NB4 (cell line): ENCODE results near the gene ADGRG1.

Experiments
- POLR2A ChIP-seq: IDR thresholded peaks from 2 replicates; pipeline ENCODE4 v1.6.1; 2011; ENCODE audit warnings: mild to moderate bottlenecking; ENCODE audit not compliant: insufficient read length; ENCODE audit errors: extremely low read depth
- TF ChIP-seq, protein P1 (sequence below): IDR thresholded peaks from one replicate; pipeline ENCODE4 v1.5.1; 2012; ENCODE audit warnings: low read depth, low read length
- TF ChIP-seq, protein P2 (sequence below): IDR thresholded peaks from 2 replicates; pipeline ENCODE4 v1.6.1; 2011; ENCODE audit warnings: low read depth, low read length

GRCh38 chr16:57640185-57640584 is 11.8 kb downstream of the ADGRG1 start:
- no peak for TF ChIP-seq POLR2A
- TF ChIP-seq, protein P1, sequence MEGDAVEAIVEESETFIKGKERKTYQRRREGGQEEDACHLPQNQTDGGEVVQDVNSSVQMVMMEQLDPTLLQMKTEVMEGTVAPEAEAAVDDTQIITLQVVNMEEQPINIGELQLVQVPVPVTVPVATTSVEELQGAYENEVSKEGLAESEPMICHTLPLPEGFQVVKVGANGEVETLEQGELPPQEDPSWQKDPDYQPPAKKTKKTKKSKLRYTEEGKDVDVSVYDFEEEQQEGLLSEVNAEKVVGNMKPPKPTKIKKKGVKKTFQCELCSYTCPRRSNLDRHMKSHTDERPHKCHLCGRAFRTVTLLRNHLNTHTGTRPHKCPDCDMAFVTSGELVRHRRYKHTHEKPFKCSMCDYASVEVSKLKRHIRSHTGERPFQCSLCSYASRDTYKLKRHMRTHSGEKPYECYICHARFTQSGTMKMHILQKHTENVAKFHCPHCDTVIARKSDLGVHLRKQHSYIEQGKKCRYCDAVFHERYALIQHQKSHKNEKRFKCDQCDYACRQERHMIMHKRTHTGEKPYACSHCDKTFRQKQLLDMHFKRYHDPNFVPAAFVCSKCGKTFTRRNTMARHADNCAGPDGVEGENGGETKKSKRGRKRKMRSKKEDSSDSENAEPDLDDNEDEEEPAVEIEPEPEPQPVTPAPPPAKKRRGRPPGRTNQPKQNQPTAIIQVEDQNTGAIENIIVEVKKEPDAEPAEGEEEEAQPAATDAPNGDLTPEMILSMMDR = no peak
- TF ChIP-seq, protein P2, sequence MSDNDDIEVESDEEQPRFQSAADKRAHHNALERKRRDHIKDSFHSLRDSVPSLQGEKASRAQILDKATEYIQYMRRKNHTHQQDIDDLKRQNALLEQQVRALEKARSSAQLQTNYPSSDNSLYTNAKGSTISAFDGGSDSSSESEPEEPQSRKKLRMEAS = no peak
